ENCODE data around the gene BLTP2.
"Not testable (repeated sequence)": the region's sequence is repeated elsewhere in the genome, so short reads cannot be mapped to it uniquely, and the experiment has no call there.

Gene BLTP2

DNA sequence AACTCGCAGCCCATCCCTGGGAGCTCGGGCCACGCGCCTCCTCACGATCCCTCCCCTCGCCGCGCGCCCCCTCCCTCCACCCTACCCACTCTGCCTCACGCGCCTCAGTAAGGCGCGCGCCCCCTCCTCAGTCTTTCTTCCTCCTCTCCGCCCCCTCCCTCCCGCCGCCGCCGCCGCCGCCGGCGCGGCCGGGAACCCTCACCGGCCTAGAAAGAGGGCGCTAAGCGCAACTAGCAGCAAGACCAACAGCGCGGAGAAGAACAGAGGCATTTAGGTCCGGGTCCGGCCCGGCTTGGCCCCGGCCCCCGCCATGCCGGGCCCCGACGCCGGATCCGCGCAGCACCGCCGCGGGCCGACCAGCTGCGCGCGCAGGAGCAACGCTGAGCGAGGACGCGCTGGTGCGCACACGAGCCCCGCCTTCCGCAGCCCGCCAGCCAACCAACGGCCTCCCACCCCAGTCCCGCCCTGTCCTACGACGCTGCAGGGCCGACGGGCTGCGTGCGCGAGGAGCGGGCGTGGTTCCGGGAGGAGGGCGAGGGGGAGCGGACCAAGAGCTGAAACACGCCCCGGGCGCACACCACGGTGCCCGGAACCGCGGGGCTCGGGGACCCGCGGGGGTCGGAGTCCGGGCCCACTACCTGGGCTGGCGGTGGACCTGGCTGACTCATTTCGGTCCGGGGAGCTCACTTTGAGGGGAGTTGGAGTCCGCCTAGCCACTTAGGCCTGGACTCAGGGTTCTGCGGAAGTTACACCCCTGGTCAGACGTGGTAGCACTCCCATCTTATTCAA, at the start of gene BLTP2:
BLTP2 (minus strand) TSS at position 372 of the 789 bp plus-strand sequence; CDS start at position 270, 102 bp downstream.
- DNase-seq = peak; percentile 96

DNA sequence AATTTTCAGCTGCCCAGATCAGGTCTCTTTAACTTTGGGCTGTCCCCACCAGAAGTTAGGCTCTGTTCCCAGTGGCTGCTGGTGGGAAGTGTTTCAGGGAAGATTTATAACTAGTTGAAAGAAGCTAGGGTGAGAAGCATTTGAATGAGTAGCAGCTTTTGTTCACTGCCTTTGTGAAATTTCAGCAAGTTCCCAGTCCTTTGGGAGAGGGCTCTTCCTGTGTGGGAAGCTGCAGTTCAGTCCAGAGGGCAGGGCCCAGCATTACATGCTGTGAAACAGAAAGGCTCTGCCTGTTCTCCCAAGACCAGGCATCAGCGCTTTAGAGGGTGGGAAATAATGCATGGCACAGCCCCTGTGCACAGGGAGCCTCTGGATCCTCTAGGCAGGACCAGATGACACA, 48.9 kb upstream of the BLTP2 start:
- DNase-seq = no peak

DNA sequence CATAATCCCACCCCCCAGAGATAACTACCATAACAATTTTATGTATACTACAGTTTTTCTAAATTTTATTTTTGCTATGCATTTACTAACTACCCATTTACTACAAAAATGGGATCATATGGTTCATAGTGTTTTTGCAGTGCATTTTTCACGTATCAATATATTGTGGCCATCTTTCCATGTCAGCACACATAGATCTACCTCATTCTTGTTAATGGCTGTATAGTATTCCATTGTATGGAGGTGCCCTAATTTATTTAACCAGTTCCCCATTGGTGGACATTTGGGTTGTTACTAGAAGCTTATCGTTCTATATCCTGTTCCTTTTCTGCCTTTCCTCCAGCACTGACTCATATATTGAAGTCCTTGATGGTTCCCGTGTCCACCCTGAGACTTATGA, 44.1 kb upstream of the BLTP2 start:
- DNase-seq = no peak

DNA sequence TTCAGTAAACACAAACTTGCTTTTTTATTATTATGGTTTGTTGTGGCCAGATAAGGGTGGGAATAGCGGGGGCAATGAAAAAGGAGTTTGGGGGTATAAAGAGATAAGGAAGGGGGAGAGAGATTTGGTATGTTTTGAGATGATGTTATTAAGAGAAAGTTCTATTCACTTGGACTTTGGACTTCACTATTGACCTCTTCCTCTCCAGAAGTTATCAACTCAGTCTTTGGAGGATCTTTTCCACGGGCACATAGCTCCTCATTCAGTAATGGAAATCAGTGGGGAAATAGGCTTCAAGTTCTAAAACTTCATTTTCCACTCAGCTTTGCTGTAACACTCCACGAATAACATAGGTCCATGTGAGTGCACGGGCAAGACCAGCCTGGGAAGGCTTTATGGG, 43.5 kb upstream of the BLTP2 start:
- no peak for DNase-seq

DNA sequence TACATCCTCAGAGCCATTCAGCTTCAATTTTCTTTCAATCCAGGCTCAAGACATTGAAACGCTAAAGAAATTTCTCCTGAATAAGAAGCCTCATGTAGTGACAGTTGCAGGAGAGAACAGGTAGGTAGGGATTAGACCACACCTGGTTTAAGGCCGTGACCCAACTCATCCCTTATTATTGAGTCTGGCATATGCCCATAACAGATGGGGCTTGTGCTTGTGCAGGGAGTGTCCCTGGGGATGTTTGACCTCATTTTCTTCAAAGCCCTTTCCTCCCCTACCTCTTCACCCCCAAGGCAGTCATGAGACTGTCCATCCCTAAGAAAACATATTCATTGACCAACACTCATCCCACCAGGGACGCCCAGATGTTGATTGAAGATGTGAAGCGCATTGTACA, 41.3 kb upstream of the BLTP2 start:
- no peak for DNase-seq

DNA sequence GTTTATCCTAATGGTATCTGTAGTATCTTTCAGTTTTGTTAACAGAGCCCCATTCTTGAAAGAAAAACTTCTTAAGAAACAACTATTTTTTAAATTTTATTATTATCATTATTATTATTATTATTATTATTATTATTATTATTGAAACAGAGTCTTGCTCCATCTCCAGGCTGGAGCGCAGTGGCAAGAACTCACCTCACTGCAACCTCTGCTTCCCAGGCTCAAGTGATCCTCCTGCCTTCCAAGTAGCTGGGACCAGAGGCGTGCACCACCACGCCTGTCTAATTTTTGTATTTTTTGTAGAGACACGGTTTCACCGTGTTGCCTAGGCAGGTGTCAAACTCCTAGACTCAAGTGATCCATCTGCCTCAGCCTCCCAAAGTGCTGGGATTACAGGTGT, 40.4 kb upstream of the BLTP2 start:
- DNase-seq = no peak

DNA sequence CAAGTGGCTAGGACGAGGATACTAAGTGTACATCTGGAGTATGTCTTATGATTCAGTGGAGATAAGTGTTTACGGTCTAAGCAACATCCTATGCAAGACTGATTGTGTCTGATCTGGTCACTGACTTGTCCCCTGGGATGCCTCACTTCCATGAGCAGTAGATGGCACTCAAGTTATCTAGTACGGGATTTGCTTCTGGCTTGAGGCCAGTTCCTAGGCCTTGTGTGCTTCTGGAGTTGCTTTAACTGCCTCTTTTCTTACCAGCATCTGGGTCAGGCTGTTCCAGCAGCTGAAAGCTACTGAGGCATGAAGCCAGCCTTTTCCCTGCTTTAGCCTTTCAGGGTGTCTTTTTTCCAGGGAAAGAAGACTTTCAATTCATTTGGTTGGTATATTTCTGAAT, 40.0 kb upstream of the BLTP2 start:
- DNase-seq = no peak

DNA sequence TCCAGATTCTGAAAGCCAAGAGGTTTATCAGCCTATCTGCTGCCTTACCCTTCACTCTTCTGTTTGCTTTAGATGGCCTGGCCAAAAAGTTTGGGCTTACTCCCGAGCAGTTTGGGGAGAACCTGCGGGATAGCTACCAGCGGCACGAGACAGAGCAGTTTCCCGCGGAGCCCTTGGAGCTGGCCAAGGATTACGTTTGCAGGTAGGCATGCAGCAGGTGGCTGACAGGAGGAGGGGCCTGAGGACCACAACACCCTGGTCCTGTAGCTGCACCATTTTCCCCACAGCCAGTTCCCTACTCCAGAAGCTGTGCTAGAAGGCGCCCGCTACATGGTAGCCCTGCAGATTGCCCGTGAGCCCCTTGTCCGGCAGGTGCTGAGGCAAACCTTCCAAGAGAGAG, 37.7 kb upstream of the BLTP2 start:
- DNase-seq = no peak

DNA sequence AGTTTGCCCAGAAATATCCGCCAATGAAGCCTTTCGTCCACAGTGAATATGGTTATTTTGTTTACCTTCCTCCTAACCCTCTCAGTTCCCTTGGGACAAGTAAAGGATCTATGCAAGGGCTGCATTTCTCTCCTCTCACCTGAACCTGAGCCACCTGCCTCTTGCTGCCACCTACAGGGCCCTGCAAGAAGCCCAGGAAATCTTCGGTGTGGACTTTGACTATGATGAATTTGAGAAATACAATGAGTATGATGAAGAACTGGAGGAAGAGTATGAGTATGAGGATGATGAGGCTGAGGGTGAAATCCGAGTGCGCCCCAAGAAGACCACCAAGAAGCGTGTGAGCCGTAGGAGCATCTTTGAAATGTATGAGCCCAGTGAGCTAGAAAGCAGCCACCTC, 31.0 kb upstream of the BLTP2 start:
- no peak for DNase-seq

DNA sequence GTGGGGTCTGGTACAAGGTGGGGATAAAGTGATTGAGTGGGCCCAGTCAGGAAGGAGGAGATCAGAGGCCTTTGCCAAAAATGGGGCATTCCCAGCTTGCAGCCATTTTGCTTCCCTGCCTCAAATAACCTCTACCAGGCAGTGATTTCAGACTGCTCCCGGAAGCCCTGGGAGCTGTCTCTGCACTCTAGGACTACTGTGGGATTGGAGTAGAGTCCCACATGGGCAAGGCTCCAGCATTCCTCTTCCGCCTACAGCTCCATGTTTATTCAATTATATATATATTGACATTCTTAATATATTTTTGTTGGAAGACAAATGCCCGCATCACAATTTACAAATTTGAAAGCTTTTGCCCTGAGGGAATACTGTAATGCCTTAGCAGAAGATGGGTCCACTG, 30.5 kb upstream of the BLTP2 start:
- DNase-seq = no peak

DNA sequence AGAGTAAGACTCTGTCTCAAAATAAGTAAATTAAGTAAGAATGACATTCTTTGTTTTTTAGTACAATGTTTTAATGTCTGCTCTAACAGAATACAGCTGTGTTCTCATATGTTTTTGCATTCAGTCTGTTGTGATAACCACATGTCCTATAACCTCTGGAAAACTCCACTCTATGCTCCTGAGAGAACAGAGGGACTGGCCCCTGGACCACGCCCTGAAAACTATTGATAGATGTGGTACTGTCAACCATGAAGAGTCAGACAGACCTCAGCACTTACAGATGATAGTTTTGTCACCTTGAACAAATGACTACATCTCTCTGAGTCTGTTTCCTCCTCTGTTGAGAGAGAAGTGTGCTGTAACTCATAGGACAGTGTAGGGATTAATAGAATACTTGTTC, 25.0 kb upstream of the BLTP2 start:
- DNase-seq = no peak

DNA sequence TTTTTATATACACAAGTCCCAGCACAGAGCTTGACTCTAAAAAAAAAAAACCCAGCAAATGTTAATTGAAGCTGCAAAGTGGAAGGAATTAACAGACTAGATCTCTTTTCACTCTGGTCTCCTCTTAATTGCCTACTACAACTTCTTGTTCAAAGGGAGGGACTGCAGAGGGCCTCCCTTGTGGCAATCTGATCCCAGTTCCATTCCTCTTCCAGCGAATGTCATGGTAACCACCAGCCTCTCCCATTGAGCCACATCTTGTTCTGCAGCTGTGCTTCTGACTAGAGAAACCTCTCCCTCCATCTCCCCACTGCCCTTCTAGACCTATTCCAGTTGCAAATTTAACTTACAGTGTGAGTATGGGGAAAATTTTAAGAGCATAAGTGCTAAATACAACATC, 22.9 kb upstream of the BLTP2 start:
- no peak for DNase-seq

DNA sequence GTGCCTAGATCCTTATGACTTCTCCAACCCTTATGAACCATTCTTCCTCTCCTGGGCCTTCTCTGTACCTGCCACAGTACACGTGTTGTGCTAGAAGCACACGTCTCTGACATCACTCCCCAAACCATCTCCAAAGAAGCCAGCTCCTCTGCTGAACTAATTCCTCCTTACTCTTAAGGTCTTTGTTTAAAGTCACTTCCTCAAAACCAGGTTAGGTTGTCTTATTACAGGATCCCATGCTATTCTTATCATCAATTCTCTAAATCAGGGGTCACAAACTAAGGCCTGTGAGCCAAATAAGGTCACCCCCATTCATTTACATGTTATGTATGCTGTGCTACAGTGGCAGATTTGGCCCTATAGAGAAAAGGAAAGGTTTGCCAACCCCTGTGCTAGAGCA, 21.0 kb upstream of the BLTP2 start:
- DNase-seq = no peak

DNA sequence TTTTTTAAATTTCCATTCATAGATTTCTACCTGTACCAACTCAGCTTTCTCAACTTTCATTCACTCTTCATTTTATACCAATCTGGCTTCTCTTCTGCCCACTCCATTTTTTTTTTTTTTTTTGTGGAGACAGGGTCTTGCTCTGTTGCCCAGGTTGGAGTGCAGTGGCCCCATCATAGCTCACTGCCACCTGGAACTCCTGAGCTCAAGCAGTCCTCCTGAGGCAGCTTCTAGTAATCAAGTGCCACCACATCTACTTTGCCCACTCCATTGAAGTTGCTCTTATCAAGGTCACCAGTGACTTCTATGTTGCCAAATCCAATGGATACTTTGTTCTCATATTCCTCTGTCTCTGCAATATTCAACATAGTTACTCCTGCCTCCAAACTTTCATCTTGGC, 18.8 kb upstream of the BLTP2 start:
- no peak for DNase-seq

DNA sequence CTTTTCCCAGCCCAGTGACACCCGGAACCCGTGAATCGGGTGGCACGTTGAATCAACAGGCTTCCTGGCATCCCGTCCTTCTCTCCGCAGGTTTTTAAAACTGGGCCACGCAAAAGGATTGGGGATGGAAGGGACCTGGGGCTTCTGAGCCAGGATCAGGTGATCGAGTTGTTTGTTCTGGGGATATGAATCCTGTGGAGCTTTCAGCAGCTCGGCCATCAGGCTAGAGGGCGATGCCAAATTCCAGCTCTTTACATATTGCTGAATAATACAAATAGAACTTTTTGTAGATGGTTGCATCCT, 17.5 kb upstream of the BLTP2 start:
- no peak for DNase-seq

DNA sequence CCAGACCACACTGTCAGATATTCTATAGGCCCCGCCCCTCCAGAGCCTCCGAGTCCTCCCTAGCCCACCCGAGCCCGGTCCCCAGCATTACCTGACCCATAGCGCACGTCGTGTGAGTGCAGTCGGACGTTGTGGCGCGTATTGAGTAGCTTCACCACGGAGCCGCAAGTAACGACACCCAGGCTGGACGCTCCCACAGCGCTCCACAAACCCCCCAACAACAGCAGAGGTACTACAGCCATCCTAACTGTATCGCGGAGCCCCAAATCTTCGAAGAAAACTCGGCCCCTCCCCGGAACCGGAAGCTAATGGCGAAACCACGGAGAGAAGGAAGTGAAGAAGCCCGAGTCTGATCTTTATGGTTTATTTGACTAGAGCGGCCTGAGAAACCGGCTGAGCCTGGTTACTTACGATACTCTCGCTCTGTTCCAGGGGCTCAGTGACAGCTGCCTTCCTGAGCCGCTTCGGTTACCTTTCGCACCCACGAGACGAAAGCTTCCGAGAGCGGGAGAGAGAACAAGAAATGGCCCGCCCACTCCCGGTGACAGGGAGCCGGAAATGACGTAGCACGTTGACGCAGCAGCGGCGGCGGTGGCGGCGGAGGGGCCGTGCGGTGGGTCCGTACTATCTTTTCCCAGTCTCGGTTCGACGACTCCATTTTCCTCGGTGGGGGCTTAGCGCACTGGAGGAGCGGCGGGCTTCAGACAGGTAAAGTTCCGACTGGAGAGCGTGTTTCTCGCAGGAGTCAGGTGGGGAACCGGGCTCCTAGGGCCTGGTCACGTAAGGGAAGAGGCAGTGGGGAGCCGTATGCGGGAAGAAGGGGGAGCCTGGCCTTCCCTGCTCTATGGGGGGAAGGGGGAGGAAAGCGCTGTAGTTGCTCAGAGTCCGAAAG, 16.9 kb upstream of the BLTP2 start, which contains the start of the genes SDF2 and SUPT6H:
SDF2 (minus strand) TSS at position 272 of the 892 bp plus-strand sequence; CDS start at position 242, 30 bp downstream.
SUPT6H (plus strand) TSS at position 571 of the 892 bp plus-strand sequence. CDS start 11,197 bp downstream, outside the sequence.
- peak; percentile 99 for DNase-seq

DNA sequence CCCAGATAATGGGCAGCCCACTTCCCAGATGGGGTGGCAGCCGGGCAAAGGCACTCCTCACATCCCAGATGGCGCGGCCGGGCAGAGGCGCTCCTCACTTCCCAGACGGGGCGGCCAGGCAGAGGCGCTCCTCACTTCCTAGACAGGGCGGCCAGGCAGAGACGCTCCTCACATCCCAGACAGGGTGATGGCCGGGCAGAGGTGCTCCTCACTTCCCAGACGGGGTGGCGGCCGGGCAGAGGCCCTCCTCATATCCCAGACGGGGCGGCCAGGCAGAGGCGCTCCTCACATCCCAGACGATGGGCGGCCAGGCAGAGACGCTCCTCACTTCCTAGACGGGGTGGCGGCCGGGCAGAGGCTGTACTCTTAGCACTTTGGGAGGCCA, 14.5 kb upstream of the BLTP2 start:
- not testable (repeated sequence) for DNase-seq

DNA sequence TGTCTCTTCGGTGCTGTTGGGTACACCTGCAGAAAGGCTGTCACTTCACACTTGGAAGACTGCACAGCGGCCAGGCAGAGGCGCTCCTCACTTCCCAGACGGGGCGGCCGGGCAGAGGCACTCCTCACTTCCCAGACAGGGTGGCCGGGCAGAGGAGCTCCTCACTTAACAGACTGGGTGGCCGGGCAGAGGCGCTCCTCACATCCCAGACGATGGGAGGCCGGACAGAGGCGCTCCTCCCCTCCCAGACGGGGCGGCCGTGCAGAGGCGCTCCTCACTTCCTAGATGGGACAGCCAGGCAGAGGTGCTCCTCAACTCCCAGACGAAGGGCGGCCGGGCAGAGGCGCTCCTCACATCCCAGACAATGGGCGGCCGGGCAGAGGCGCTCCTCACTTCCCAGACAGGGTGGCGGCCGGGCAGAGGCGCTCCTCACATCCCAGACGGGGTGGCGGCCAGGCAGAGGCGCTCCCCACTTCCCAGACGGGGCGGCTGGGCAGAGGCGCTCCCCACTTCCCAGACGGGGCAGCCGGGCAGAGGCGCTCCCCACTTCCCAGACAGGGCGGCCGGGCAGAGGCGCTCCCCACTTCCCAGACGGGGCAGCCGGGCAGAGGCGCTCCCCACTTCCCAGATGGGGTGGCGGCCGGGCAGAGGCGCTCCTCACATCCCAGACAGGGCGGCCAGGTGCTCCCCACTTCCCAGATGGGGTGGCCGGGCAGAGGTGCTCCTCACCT, 14.0 kb upstream of the BLTP2 start:
- not testable (repeated sequence) for DNase-seq

DNA sequence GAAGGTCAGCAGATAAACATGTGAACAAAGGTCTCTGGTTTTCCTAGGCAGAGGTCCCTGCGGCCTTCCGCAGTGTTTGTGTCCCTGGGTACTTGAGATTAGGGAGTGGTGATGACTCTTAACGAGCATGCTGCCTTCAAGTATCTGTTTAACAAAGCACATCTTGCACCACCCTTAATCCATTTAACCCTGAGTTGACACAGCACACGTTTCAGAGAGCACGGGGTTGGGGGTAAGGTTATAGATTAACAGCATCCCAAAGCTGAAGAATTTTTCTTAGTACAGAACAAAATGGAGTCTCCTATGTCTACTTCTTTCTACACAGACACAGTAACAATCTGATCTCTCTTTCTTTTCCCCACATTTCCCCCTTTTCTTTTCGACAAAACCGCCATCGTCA, 13.4 kb upstream of the BLTP2 start:
- not testable (repeated sequence) for DNase-seq

DNA sequence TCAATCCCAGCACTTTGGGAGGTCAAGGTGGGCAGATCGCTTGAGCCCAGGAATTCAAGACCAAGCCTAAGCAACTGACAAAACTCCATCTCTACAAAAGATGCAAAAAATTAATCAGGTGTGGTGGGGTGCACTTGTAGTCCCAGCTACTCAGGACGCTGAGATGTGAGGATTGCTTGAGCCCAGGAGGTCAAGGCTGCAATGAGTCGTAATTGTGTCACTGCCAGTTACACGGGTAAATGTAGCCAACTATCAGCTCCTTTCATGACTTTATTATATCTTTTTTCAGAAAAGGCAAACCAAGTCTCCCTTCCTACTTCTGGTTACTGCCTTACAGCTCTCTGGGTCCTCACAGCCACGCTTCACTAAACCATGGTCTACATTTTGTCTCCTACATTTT, 12.8 kb upstream of the BLTP2 start:
- no peak for DNase-seq

DNA sequence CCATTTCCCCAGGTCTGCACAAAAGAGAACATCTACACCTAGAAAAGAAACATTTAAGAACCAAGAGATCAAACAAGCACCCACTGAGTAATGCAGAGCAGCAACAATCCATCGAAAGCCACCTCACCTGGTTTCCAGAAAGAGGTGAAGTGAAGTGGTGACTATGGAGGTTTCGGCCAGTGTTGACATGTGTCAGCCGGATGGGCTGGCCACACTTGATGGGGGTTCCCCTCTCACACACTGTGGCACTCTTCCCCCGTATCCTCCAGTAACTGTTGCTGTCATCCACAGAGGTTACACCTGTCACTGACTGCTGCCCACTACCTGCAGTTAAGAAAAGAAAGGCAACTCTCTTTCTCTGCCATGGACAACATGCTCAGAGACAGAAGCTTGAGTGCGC, 10.2 kb upstream of the BLTP2 start:
- DNase-seq = no peak

DNA sequence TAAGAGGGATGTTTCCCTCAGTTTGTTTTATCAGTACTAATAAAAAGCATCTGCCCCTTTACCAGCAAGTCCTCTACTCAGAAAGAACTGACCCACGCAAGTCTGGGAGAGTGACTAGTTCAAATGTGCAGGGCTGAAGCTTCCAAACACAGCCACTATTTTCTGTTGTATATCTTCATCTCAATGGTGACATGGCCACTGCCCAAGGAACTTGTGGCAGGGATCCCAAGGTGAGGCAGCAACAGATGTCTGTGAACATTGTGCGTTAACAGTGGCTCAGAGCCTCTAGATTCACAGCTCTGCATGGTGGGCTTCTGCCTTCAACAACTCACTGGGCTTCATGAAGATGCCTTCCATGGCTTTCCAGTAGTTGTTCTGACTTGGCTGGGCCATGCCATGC, 3.7 kb upstream of the BLTP2 start:
- no peak for DNase-seq

DNA sequence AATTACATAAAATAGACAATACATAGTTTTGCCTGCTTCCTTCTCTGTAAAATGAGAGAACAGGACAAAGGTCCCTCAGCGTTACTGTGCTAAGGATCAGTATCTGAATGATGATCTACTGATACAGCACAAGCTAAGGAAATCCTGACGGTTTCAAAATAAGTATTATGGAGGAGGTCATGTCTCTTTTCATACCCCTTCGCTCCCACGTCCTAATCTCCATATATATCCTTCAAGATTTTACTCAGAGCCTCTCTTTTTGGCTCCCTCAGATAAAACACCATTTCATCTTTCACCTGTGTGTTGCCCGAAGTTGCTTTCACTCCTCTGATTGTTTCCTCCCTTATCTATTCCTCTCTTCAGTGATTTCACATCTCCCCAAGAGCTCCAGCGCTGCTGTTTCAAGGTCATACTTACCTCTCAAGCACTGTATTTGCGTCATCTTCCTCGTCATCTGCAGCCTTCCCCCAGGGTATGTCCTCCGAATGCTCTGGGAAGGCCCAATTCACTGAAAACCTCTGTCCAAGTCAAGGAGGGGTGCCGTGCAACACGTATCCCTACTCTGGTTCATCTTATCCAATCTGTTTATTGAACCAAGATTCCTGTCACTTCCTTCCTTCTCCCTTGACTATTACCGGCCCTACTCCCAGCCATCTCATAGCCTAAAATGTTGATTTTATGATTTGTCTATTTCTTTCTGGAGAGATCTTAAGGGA, 1.2 kb upstream of the BLTP2 start:
- DNase-seq = peak; percentile 31
